Stimulated activated CD4-positive, alpha-beta T cell treated with anti-CD3 and anti-CD28 coated beads, Interleukin-4, amount 100 ng/mL, for 48 hours (primary cell): Measurements from ENCODE around the gene RPTOR.
A peak's percentile ranks its signal among the peaks of the same experiment; 100 is the strongest.
"Not testable (repeated sequence)": the region's sequence is repeated elsewhere in the genome, so short reads cannot be mapped to it uniquely, and the experiment has no call there.

Source experiments
- DNase-seq, 2 donors: peaks; one replicate each; pipeline ENCODE4 v3.0.0-alpha.2; 2020; ENCODE audit warnings: low read depth in 2 of 2

RPTOR gene

DNA sequence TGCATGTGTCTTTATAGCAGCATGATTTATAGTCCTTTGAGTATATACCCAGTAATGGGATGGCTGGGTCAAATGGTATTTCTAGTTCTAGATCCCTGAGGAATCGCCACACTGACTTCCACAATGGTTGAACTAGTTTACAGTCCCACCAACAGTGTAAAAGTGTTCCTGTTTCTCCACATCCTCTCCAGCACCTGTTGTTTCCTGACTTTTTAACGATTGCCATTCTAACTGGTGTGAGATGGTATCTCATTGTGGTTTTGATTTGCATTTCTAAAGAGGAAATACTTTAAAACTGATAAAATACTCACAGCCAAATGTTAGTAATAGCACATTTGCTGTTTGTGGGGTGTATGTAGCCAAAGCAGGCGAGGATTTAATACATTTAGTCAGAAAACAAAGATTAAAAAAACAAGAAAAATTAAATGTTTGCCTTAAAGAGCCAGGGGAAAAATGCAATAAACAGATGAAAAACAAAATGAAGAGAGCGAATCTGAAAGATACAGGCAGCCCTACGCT lies 220.0 kb downstream of the RPTOR start:
- DNase-seq = not testable (repeated sequence)

DNA sequence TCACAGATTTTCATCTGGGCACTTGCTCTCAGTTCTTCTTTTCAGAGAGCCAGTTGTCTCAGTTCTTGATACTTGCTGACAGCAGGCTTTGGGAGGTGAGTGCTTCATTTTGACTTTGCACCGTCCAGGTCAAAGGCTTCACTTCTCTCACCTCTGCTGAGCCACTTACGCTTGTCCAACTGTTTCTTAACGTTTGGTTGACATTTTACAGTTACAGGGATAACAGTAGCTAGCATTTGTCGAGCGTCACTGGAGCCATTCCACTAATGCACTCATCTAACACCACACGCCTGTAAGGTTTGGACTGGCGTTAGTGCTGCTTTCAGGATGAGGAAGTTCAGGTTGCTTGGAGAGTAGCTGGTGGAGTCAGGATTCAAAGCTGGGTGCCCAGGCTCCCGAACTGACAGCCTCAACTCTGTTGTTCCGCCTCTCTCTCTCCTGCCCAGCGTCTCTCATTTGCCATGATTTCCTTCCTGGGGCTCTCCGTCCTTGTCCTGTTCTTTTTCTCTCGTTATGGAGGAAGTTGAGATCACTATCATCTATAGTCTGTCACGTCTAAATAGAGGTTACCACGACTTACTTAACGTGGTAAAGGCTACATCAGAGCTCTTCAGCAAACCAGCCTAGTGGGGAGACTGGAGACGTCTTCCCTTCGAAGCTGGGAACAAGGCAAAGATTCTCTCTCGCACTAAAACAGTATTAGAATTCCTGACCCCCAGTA lies 220.8 kb downstream of the RPTOR start:
- no peak for DNase-seq

DNA sequence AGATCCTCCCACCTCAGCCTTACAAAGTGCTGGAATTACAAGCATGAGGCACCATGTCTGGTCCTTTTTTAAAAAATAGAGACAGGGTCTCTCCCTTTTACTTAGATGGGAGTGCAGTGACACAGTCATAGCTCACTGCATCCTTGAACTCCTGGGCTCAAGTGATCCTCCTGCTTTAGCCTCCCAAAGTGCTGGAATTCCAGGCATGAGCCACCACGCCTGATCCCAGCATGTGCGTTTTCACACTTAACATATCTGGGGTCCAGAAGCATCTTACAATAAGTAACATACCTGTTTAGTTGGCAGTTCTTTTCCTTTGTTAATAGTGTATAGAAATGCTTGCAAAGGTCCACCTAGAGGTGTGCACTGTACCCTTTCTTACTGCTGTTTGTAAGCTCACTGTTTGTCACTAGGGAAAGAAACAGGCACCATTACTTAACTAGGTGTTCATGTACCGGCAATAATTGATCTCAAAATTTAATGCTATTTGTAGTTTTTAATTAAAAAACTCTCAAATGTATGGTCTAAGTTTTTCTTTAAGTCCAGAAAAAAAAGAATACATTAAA lies 221.7 kb downstream of the RPTOR start:
- DNase-seq = no peak

DNA sequence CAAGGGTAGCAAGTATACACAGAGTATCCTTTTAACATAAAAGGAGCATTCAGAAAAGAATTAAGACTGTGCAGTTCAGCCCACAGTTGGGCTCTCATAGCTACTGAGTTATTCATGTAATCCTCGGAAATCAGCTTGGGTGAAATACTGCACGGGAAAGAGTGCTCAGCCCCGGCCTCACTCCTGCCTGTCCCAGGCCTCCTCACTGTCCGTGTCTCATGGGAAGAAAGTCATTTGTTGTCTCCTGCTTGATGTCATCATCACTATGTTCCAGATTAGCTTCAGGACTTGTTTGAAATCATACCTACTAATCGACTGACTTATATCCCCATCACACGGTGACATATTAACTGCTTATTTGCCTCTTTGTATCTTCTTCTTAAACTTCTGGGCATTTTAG lies 223.8 kb downstream of the RPTOR start:
- DNase-seq = no peak

DNA sequence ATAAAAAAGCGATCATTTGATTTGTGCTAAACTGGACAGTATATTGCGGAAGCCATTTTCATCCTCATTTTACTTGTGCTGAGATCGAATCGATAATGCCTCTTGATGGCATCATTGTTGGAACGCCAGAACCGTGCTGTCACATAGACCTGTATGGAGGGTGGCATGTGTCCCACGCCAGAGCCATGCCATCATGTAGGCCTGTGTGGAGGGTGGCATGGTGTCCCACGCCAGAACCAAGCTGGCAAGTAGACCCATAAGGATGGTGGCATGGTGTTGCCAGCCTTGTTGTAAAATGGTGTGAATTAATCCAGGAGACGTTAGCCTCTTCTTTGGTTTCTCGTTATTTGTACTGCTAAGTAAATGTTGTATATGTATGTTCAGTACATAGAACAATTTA lies 224.3 kb downstream of the RPTOR start:
- DNase-seq = no peak

DNA sequence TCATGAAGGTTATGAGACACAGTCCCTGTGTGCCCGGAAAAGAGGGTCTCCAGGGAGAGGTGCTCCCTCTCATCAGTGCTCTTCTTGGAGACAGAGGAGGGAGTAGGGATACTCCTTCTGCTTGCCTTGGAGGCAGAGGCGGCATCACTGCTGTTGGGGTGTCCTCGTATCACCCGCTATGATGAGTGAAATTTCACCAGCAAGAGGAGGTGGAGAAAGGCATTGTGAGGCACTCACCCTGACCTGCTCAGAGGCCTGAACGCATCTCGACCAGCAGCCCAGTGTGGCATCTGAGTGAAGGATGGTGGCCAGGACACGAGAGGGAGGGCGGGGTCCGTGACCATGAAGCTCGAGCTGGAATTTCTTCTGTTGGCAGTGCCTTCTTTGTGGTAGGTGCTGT lies 224.9 kb downstream of the RPTOR start:
- DNase-seq = no peak

DNA sequence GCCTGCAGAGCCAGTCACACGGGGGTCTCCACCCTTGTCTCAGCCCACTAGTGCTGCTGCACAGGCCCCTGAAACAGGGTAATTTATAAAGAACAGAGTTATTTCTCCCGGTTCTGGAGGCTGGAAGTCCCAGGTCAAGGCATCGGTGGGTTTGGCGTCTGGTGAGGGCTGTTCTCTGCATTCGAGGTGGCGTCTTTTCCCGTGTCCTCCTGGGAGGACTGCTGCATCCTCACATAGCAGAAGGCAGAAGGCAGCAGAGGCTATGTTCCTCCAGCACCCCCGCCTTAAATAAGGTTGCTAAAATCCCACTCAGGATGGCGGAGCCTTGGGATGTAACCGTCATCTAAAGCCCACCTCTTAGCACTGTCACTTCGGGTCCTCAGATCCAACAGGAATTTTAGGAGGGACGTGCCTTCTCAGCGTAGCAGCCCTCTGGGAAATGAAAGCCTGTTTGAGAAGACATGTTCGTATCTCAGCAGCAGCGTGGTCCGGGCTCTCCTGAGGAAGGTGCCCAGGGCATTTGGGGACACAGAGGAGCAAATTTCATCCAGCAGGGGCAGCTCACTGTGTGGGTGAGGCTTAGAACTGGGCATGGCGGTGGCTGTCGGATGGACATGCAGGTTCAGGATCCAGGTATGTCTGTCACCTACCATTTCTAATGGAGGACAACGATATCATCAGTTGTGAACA lies 225.4 kb downstream of the RPTOR start:
- no peak for DNase-seq

DNA sequence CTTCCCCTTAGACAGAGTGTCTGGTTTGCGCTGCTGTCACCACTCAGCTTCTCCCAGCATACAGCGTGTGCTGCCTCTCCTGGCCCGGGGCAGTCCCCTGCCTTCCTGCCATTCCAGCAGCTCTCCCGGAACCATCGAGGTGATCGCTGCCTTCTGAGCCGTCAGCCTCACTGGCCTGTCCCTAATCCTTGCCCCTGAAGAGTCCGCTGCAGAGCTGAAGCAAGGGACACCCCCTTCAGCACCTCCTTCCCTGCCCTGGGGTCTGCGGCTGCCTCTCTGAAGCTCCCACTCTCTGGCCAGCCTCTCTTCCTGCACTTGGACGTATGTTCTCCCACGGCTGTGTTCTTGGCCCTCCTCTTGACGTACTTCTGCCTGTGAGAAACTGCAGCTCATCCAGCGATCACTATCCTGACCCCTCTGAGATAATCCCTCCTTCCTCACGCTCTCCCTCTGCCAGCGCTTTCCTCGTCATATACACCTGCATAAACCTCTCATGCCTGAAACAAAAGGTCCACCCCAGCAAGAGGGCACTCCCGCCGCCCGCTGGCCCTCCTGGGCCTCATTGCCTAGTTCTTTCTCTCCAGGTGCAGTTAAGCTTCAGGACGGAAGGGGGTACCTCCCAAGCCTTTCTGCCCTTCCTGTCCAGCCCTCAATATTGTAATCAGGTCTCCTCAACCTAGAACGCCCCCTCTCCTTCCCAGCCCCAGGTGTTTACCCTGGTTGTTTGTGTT lies 226.4 kb downstream of the RPTOR start:
- no peak for DNase-seq

DNA sequence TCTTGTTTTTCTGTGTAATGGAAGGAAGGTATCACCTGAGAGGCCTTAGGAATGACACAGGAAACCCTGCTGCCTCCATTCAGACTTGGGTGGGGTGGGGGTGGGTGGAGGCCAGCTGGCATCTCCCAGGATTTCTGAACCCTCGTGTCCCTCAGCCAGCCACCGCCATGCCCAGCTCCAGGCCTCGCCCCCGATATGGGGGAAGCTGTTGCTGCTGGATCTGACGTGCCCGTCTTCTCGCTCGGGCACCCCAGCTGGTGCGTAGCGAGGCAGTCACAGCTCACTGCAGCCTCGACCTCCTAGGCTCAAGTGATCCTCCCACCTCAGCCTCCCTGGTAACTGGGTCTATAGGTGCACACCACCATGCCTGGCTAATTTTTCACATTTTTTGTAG lies 227.0 kb downstream of the RPTOR start:
- DNase-seq = no peak

DNA sequence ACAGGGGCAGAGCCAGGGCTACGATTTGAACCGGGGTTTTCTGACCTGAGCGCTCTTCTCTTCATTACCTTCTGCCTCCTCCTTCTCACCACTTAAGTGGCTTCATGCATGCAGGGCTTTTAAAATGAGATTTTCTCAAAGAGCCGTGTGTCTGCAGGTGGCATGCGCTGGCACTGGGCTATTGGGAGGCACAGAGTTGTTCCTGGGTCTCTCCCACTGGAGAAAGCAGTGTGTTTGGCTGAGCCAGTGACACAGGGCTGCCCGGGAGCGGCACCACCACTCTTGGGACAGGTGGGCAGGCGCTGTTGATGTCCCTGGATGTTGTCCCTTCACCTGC lies 228.2 kb downstream of the RPTOR start:
- no peak for DNase-seq

DNA sequence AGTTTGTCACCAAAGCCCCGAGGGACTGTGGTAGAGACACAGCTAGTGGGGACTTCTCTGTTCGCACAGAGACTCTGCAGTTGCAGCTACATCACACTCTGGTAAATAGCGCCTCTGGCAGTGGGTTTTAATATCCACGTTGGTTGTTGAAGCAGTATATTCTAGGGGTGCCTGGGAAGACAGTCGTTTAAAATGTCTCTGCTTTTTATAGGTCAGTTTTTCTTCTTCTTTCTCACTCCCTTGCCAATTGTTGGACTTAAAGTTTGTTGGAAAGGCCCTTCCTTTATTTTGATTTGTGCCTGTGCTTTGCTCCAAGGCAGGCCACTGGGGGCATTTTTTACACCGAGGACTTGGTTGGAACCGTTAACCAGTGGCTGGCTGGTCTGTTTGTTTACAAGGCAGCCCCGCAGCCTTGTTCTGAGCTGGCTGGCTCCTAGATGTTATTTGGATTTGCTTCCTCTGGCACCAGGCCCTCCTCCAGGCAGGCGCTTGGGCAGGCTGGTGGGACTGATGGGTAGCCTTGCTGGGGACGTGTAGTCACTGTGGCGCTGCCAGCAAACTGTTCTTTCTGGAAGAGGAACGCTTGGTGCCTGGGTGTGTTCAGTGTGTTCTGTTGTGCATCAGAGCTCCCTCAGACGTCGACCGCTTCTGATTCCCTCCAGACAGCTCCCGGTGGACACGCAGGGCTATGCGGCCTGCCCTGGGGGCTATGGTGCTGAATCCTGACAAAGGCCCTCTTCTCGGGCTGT lies 228.8 kb downstream of the RPTOR start:
- no peak for DNase-seq

DNA sequence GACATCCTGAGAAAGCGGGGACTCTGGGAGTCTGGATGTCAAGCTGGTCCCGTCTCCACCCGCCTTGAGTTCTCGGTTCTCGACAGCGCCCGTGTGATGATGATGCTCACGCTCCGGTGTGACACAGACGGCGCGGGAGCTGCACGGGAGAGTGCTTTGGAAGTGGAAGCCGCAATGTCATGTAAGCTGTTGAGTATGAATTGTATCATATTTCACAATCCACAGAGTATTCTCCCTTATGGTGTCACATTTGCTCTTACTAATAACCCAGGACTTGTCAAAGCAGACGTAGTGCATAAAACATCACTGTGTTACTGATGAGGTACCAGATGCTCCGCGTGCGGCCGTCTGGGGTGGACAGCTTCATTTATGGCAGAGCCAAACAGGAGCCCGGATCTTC lies 229.5 kb downstream of the RPTOR start:
- no peak for DNase-seq

DNA sequence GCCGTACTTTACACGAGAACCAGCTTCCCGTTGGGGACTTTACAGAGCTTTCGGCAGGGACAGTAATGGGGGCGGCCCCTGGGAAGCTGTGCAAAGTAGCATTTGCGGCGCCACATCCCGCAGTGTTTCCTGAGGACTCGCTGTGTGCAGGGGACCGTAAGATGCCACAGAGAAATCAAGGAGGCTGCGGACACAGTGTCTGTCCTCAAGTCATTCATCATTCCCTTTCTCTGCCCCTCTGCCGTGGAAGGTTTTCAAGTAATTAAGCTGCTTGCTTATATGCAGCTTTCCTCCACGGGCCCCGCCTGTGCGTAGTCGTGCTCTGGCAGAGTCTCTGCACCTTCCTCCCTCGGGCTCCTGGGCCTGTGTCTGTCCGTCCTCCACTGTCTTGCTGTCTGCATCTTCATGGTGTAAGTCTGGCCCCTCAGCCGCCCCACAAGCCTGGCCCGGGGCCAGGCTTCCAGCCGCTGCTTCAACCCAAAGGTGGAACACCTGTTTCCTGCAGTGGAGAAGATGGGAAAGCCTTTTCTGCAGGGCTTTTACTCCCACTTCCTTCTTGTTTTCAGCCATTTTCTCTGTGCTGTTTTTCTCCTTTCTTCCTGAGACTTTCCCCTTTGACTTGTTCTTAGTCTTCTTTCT lies 230.1 kb downstream of the RPTOR start:
- no peak for DNase-seq

DNA sequence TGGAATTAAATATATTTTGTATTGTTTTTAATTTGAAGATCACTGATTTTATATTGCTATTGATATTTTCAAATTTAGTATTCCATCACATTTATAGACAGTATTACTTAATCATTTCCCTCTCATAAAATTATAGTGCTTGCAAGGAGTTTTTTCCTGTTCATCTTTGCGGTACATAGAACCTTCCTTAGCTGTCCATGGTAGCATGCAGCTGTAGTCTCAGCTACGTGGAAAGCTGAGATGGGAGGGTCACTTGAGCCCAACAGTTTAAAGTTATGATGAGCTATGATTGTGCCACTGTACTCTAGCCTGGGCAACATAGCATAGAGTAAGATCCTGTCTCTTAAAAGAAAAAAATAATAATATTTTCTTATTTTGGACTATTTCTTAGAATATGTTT lies 231.2 kb downstream of the RPTOR start:
- no peak for DNase-seq

DNA sequence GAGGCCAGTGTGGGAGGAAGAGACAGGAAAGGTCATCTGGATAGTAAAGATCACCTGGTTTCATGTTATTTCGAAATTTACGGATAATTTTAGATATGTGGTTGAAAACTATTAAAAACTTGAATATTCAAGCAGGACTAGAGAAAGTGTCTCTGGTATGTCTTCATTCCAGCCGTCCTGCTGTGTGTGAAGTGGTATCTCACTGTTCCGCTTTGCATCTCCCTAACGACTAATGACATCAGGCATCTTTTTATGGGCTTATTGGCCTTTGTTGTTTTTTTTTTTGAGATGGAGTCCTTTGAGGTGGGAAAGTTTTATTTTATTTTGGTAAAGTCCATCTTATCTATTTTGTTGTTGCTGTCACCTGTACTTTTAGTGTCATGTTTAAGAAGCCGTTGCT lies 232.6 kb downstream of the RPTOR start:
- no peak for DNase-seq

DNA sequence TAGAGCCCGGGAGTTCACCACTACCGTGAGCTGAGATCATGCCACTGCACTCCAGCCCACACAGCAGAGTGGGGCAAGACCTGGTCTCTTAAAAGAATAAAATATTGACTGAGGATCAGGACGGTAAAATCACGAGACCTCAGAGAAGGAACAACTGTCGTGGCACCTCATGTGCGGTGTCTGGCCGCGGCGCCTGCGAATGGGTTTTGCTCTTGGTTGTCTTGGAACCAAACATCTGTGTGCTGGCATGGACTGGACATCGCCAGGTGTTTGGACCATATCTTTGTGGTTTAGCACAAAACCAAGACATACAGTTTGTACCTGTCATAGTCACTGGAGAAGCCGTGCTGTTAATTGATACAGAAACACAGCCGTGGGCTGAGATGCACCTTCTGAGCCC lies 234.1 kb downstream of the RPTOR start:
- no peak for DNase-seq

DNA sequence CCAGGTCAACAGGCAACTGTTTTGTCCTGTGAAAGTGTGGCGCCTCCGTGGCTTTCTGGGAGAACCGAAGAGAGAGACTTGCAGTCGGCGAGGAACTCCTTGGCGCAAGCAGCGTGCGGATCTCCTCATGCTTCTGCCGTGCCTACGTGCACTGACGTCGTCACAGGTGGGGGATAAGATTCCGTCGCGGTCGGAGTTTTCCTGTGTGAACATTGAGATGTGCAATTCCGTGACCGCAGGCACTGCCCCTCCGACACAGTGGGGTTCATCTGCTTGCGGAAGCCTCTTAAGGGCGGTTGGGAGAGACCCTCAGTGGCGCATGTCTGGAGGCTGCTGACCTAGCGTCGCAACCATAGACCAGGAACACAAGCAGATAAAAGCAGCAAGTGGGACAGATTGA lies 234.7 kb downstream of the RPTOR start:
- no peak for DNase-seq

DNA sequence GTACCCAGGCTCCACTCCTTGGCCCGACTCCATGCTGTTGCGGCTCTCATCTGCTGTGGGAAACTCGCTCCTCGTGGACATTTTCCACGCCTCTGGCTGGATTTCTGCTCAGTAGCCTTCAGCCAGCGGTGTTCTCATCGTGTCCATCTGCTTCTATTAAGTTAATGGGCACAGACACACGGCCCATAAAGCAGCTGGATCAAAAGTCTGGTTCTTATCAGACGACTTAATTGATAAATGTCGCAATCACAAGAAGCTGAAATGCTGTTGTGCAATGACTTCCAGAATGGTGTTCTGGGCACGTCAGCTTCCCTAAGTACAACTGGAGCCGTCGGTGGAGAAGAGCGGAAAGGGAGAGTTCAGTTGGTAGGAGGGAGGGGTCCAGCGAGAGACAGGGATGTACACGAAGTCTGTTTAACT lies 235.3 kb downstream of the RPTOR start:
- DNase-seq = no peak

DNA sequence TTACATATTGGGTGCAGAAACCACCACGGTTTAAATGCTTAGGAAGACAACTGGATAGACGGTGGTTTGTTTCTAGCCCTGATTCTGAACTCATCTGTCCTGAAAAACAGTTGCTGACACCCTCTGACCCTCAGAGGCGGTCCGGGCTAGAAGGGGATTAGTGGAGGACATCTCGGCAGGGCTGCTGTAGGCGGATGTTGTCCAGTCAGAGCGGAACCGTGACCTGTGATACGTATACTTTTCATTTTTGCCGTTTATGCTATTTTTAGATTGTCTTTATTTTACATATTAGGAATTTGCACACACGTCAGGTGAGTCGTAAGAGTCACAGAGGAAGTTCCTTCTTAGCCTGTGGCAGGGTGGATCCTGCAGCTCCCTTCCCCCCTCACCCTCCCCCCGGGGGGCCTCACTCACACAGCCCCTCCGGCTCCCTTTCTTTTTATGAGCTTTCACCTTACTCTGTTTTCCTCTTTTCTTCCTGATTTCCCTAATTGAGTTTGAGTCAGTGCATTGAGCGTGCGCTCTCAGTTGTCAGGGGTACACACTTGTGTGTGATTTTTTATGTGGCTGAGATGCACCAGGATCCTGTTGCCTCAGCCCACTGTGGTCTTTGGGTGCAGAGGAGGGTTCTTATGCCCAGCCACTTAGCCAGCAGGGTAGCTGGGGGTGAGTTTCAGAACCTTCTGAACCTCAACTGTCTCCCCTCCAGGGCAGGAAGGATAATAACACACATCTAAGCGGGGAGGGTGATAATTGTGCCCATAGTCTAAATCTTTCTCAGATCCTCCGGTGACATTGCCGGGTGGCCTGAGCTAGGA lies 236.0 kb downstream of the RPTOR start:
- DNase-seq = peak in 1 of 2 donors; percentile 44

DNA sequence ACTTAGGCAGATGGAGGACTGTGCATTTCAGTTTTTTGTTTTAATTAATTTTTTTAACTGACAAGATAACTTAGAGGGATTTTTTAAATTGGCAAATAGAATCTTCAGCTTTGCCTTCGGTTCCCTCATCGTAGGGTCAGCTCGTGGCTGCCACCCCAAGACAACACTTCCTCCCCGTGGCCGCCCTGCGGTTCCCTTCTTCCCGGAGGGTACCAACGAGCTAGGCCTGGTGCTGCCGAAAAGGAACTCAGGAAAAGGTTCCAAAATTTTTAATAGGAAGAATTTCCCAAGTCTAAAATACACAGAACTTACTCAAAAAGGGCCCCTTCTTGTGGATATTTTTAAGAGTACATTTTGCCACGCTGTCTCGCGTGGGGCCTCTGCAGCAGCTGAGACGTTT lies 236.6 kb downstream of the RPTOR start:
- DNase-seq = no peak
